CD1c-positive myeloid dendritic cell (primary cell): ENCODE results near the gene DMPK.
"Not testable (repeated sequence)": the region's sequence is repeated elsewhere in the genome, so short reads cannot be mapped to it uniquely, and the experiment has no call there.

Experiments used
- DNase-seq: peaks from one replicate; pipeline ENCODE4 v3.0.0-alpha.2; 2016; ENCODE audit errors: extremely low spot score

DMPK gene

DNA sequence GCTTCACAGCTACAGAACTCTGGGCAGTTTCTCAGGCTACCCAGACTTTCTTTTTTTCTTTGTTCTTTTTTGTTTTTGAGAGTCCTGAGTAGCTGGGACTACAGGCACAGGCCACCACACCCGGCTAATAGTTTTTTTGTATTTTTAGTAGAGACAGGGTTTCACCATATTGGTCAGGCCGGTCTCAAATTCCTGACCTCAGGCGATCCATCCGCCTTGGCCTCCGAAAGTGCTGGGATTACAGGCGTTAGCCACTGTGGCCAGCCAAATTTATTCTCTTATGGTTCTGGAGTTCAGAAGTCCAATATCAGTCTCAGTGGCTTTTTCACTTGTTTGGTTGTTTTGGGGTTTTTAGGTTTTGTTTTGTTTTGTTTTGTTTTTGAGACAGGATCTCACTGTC is 36.7 kb downstream of the DMPK start:
- no peak for DNase-seq

DNA sequence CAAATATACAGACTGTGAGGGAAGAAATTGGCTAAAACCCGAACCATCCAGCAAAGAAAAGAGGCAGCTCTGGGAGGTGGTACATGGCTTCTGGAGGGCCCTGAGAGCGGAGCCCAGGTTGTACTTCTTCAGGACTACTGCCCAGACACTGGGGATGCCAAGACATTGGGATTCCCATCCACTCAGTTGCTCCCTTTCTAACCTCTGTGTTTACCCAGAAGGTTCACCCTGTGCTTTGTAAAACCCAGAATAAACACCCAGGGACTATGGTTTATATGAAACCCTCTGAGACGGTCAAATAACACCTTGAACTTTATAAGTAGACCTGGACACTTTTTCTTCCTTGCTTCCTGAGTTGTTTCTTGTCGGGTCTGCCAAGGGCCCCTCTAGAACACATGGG is 39.3 kb downstream of the DMPK start:
- DNase-seq, result no peak

DNA sequence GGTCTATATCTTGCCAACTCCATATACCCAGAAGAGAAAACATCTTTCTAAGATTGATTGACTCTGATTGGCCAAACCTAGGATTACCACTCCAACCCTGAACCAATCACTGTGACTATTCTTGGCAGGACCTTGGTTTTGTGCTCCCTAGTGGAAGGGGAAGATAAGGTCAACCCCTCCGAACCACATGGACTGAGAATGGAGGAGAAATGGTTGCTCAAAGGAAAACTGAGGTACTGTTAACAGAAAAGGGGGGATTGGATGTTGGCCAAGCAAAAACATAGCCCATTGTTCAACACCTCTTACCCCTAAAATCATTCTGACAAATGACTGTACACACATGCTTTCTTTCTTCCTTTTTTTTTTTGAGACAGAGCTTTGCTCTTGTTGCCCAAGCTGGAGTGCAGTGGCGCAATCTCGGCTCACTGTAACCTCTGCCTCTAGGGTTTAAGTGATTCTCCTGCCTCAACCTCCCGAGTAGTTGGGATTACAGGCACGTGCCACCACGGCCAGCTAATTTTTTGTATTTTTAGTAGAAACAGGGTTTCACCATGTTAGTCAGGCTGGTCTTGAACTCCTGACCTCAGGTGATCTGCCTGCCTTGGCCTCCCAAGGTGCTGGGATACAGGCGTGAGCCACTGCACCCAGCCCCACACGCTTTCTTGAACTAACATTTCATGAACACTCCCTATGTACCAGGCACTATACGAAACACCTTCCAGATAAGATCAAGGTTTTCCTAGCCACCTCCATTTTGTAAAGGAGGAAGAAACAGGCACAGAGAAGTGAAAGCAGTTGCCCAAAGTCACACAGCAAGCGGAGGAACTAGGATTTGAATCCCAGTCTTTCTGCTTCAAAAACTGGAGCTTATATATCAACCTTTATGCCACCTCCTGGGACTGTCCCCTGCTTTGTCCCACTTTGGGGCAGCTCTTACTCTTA is 42.5 kb downstream of the DMPK start:
- DNase-seq, result peak; percentile 28

DNA sequence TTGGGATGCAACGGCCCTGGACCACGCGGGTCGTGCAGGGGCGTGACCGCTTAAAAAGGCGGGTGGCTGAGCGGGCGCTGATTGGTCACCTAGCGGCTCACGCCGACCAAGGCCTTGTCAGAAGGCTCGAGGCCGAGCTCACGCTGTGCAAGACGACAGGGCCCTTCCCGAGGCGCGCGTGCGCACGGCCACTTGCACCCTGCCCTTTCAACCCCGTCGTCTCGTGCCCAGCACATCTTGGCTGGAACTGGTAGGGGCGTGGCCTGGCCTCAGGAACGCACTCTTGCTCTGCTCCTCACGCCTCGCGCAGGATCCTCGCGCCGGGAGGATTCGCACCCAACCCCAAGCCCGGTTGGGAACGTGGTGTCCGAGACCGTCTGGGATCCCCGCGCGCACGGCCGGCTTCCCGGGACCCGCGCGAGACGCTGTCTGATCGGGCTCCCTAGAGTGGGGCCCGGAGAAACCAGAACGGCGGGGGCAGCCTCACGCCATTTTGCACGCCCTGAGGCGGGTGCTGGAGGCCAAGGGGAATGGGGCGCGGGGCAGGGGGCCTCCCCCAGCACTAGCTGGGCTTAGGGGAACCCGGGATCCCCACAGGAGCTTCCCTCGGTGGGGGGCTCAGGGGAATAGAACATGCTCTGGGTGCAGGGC is 49.0 kb downstream of the DMPK start, which contains the start of gene MEIOSIN:
Gene MEIOSIN (plus strand): TSS at position 280 of the 651 bp plus-strand sequence. CDS start 1,938 bp downstream, outside the sequence.
- no peak for DNase-seq

DNA sequence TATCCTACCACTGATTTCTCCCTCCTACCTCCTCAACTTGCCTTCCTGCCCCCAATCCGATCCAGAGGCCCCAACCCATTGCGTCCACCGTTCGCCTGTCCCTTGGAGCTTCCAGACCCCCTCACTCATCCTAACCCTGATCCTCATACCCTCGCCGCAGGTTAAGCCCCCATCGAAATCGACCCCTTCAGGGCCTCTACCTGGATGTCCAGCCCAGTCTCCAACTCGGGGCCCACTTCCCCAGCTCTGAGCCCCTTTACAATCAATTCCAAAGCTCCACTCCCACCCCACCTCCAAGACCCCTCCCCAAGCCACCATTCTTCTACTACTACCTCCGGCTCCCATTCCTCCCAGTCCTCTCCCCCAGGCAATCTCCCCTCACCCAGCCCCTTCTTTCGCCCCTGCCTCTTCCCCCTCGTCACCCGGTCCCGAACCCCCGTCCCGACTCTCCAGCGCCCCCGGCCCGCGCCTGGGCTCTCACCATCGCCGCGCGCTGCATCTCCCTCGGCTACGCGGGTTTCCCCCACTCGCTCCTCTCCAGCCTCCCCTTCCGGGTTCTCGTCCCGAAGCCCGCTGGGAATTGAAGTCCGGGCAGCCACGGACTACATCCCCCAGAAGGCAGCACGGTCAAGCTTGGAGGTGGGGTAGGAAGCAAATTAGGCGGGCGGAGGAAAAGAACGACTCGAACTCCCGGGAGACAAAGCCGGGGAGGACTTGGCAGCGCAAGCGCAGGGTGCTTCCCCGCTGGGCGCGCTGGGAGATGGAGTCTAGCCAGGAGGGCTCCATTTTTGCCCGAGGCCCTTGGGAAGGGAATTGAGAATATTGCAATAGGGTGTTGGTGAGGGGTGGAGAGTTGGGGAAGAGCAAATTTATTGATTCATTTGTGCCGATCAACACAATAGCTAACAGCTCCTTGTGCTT is 51.7 kb downstream of the DMPK start, which contains the start of gene FBXO46:
Gene FBXO46 (minus strand): TSS at position 529 of the 921 bp plus-strand sequence. CDS start 17,401 bp downstream, outside the sequence.
- DNase-seq, result peak; percentile 97

DNA sequence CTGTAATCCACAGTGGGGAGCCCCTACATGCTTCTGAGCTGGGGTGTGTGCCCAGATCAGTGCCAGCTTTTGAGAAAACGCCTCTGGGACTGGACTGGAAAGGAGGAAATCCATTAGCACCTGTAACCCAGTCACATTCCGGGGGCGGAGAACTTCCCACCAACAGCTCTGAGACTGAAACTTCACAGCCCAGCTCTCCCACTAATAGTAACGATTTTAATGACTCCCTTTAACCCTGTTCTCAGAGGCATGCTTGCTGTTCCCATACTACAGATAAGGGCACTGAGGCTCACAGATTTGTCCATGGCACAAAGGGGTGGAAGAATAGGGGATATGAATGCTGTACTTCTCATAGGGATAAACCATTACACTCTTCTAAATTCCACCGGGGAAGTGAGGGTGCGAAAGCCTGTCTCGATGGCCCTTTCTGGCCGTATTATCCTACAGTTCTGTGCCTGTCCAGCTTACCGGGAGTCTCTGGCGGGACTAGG is 52.4 kb downstream of the DMPK start:
- peak; percentile 47 for DNase-seq

DNA sequence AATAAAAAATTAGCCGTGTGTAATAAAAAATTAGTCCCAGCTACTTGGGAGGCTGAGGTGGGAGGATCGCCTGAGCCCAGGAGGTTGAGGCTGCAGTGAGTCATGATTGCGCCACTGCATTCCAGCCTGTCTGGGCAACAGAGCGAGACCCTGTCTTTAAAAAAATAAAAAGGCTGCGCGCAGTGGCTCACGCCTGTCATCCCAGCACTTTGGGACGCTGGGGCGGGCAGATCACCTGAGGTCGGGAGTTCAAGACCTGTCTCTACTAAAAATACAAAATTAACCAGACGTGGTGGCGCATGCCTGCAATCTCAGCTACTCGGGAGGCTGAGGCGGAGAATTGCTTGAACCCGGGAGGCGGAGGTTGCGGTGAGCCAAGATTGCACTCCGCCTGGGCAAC is 53.6 kb downstream of the DMPK start:
- DNase-seq, result not testable (repeated sequence)

DNA sequence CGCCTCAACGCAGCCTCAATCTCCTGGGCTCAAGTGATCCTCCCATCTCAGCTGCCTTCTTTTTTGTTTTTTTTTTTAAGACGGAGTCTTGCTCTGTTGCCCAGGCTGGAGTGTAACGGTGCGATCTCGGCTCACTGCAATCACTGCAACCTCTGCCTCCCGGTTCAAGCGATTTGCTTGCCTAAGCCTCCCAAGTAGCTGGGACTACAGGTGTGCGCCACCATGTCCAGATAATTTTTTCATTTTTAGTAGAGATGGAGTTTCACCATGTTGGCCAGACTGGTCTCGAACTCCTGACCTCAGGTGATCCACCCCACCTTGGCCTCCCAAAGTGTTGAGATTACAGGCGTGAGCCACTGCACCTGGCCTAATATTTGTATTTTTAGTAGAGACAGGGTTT is 62.2 kb downstream of the DMPK start:
- not testable (repeated sequence) for DNase-seq
